GM18870 (cell line): Measurements from ENCODE around the gene NUP133.
"Not testable (repeated sequence)": the region's sequence is repeated elsewhere in the genome, so short reads cannot be mapped to it uniquely, and the experiment has no call there.

ENCODE experiments used
- ATAC-seq: cut with Tn5 transposase; IDR thresholded peaks from one replicate; pipeline ENCODE4 v1.9.1; 2021; ENCODE audit warnings: moderate library complexity; ENCODE audit not compliant: unreplicated experiment

Gene NUP133

DNA sequence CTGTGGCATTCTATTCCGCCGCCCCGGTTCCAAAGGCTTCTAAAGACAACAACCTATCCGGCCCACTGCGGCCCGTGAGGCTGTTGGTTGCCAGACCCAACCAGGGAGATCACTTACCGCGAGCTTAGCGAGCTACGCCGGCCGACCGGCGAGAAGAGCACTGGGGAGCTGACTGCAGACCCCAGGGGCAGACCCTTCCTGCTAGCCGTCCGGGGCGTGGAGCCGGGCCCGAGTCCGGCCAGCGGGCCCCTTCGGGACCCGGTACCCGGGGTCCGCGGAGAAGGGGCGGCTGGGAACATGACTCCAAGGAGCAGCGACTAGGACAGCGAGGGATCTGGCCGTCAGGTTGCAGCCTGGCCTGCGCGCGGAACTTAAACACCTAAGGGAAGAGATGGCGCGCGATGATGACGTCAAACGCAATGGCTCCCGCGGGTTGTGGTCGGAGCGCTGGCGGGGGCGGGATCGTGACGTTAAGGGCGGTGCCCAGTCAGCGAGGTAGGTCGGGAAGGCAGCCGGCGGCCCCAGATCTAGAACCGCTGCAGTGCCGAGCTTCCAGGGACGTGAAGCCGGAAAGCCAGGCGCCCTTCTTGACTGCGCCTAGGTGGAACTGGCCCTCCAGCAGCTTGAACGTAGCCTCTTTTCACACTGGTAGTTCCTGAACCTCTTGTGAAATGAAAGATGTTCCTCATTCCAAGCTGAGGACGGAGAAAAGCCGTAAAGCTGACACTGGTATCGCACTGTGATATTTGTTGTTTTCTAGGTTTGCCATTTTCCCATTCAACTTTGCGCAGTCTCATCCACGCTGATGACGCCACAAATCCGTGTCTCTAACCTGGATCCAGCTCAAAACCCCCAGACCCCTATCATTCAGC is at the start of gene NUP133:
Gene NUP133 (minus strand): TSS at position 391 of the 872 bp plus-strand sequence. CDS start 92 bp downstream, at position 299.
- ATAC-seq = peak; percentile 79

DNA sequence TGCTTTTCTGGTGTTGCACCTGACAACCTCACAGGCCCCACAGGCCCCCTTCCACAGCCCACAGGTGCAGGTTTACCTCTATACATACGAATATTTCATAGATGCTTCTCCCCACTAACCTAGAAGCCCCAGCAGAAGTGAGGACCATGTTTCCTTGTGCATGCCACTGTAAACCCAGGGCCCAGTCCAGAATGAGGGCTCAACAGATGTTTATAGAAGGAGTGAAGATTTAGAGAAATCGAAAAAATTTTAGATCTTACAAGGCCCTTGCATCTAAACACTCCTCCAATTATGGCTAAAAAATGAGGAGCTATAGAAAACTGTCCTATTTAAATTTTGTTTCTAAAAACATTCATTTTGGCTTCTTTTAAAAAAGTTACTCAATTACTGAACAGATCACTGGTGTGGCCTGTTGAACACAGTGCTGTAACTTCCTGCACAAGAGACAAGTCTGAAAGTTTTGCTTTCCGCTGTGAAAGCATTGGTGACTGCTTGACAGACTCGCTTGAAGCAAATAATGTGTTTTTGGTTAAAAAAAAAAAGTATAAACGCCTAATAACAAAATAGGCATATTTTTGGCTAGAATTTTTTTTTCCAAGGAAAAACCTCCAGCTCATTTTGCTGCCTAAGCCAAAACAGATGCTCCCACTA is 49.2 kb upstream of the NUP133 start:
- no peak for ATAC-seq

DNA sequence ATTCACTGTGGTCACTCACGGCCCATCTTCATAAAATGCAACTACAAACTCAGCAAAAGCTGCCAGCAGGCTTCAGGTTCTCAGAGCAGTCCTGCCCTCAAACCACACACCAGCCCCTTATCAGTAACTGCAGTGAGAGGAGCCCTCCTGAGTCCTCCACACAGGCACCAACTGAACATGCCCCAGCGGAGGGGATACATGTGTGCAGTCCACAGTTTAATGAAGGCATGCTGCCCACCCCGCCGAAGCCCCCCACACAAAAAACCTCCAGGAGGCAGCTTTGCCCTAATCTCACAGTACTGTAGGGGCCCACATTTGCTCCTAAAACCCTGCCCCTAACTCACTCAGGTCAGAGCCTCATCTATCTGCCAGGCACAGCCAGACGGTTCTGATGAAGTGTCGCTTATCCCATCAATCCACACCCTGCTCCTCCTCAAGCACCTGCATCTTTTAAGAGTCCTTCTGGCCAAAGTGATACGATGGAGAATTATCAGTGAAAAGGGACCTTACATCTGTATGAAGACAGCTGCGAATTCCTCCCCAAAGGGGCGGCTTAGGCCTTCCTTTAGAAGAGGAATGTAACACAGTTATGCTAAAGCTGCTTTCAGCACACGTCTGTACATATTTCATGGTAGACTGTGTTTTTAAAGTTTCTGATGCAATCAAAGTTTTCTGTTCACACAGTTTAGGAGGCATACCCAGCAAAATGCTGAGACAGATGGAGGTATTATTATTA is 46.9 kb upstream of the NUP133 start:
- no peak for ATAC-seq

GRCh38 chr1:229553621-229554130 is 45.5 kb upstream of the NUP133 start:
- no peak for ATAC-seq

- ATAC-seq = no peak
Observed at GRCh38 chr1:229552732-229553131, 44.6 kb upstream of the NUP133 start.

GRCh38 chr1:229550812-229551567 is 42.8 kb upstream of the NUP133 start:
- no peak for ATAC-seq

DNA sequence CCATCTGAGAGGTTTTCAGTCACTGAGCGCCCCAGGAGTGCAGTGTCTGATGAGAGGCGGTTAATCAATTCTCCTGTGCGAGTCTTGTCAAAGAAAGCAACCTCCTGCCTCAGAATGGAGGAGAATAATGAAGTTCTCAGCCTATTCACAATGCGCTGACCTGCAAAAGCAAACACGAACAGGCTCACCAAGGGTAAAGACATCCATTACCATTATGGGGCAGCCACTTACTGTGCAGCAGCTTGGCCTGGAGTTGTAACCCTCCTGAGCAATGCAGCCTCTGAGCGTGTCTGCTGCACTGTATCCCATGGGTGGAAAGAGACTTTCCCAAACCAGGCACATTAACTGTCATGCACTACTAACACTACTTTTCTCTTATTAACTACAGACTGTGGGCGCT is 39.4 kb upstream of the NUP133 start:
- ATAC-seq = no peak

- no peak for ATAC-seq
Observed at GRCh38 chr1:229544587-229544986, 36.4 kb upstream of the NUP133 start.

DNA sequence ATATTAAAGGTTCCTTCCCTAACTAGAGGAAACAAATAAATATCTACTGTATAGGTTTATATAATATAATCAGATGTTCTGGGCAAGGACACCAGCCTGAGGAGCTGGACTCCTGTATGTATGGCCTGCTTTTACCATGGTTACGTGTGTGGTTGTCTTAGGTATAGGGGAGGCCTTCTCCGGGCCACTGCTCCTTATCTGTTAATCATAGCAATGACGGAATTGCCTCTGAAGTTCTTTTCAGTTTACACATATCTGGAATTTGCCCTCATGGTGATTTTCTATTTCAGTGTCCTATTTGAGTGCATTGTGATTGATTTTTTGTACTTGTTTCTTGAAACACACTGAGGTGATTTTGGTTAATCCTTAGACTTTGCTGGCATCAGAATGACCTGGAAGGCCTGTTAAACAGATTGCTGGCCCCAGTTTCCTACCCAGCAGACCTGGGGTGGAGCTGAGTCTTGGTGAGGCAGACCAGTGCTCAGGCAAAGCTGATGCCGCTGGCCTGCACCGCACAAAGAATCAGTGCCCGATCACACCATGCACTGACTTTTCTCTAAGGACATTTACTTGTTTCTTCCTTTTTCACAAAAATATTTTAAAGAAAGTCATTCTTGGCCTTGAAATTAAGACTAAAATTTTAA is 31.8 kb upstream of the NUP133 start:
- no peak for ATAC-seq

DNA sequence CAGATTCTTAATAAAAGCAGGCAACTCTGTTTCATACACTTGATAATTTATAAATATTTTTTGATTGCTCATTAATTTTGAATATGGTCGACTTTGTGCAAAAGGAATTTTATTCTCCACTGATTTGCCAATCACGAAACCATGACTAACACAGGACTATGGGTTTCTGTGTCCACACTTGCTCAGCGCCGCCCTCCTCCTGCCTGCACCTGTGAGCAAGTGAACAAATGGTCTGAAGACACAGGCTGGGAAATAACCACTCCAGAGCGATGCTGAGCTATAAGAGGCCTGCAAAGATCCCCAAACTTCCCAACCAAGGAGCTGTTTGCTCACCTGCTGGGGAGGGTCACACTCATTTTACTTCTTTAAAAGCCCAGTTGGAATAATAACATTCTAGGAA is 30.8 kb upstream of the NUP133 start:
- no peak for ATAC-seq

DNA sequence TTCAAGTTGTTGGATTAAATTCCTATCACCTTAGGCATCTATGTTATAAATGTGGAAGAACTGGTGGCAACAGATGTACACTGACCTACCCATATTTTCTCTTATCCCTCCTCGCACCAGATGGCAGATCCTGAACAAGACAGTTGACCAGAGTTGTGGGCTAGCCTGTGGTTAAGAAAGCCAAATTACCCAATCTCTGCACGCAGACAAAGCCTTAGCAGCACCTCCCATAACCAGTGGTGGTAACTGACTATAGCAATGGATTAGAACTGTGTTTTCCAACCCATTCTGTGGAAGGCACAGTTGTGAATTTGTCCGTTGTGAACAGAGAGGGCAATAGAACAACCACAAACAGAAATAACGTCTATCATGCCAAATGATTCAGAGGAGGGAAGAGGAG is 29.8 kb upstream of the NUP133 start:
- no peak for ATAC-seq

- no peak for ATAC-seq
Observed at GRCh38 chr1:229536982-229537381, 28.8 kb upstream of the NUP133 start.

- ATAC-seq = no peak
Observed at GRCh38 chr1:229535230-229535629, 27.1 kb upstream of the NUP133 start.

- no peak for ATAC-seq
Observed at GRCh38 chr1:229531326-229531725, 23.2 kb upstream of the NUP133 start.

DNA sequence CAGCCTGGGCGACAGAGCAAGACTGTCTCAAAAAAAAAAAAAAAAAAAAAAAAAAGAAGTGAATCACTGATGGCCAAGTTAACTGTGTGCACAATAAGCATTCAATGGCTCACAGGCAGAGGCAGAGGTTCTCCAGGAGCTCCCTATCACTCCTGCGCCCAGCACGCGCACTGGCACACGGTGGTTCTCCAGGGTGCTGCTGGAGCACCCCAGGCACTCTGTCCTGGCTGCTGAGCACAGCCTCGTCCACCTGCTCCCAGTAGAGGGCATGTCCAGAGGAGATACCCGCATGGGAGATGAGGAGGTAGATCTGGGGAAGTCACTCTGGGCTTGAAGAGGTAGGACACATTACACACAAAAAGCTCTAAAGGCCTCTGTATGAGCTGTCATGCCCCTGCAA is 21.5 kb upstream of the NUP133 start:
- ATAC-seq = no peak

DNA sequence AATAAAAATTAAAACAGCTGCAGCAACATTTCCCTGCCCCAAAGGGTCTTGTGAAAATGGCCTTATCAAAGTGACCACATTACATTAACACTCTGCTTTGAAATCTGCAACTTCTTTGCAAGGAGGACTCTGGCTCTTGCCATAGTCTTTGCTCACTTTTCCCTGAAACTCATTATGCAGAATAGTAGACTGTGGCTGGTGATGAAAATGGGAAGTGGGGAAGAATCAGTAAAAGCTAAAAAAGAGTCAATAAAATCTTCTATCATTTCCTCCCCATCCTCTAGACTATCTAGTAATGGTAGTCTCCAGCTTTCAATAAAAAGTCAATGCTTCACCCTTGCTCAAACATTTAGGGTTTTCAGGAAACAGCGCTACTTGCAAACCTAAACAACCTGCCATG is 18.6 kb upstream of the NUP133 start:
- no peak for ATAC-seq

GRCh38 chr1:229523052-229523451 is 14.9 kb upstream of the NUP133 start:
- ATAC-seq = no peak

- ATAC-seq = no peak
Observed at GRCh38 chr1:229514578-229515275, 6.6 kb upstream of the NUP133 start.

- ATAC-seq = not testable (repeated sequence)
Observed at GRCh38 chr1:229511625-229512024, 3.5 kb upstream of the NUP133 start.

- not testable (repeated sequence) for ATAC-seq
Observed at GRCh38 chr1:229511201-229511600, 3.1 kb upstream of the NUP133 start.
